HCT116 (cell line): ENCODE data around the gene KIF18B. TPM values are rescaled to one million over a fixed set of nuclear protein-coding genes. Genes with fewer than 3 reads are reported as not detected.

Experiments used
- ATAC-seq: fragments of 200-7000 bp; cut with Tn5 transposase; 2 replicates; pipeline ENCODE4 v1.9.1; 2020; ENCODE audit warnings: mild to moderate bottlenecking, moderate library complexity
- BruUV-seq: library from RNA; stranded (reverse); fragments of 400-500 nt; replicated peaks from 2 replicates; lab custom pipeline; 2021; lab: Mats Ljungman, UMichigan
- CTCF ChIA-PET: fragments of 300-600 bp; sonication (Branson Sonifier 250); formaldehyde crosslinking; loops from one replicate; lab custom pipeline; 2021; ENCODE audit warnings: antibody characterized with exemption; lab: Charles Lee
- POLR2A ChIA-PET: fragments of 300-600, 350-600 bp; sonication (Branson Sonifier 250); formaldehyde crosslinking; loops from one replicate; lab custom pipeline; 2021; ENCODE audit warnings: antibody characterized with exemption; lab: Charles Lee
- RAD21 ChIA-PET, 2 experiments: fragments of 300-600 bp; sonication (Branson Sonifier 250); formaldehyde crosslinking; loops; one replicate each; lab custom pipeline; 2023; ENCODE audit warnings: low total read pairs in 2 of 2; ENCODE audit not compliant: uncharacterized antibody in 2 of 2, unreplicated experiment in 2 of 2, low non-redundant PET in 1 of 2; lab: Charles Lee
- DNase-seq: peaks from one replicate; pipeline ENCODE4 v3.0.0-alpha.2; 2010; ENCODE audit warnings: low read depth, low spot score
- H2AFZ ChIP-seq: fragments of 200-600 bp; shearing (Covaris generic), sonication (generic); 2 replicates; pipeline ENCODE4 v1.6.1; 2017; ENCODE audit warnings: low read depth, mixed run types, mixed read lengths, antibody characterized with exemption, low read length; ENCODE audit not compliant: poor library complexity, severe bottlenecking
- H3K27ac ChIP-seq: 2 replicates; pipeline ENCODE4 v1.5.1; 2012; ENCODE audit warnings: low read depth, low read length
- H3K27me3 ChIP-seq: fragments of 200-600 bp; sonication (generic); 2 replicates; pipeline ENCODE4 v1.6.1; 2016; ENCODE audit warnings: mixed run types, low read length, mixed read lengths; ENCODE audit not compliant: insufficient read depth
- H3K36me3 ChIP-seq, 2 experiments: fragments of 200-500 bp in 1 of 2; fragments of 200-600 bp in 1 of 2; sonication (Bioruptor generic) in 1 of 2; sonication (generic) in 1 of 2; 2 replicates each; pipeline versions ENCODE4 v1.5.1 to v1.6.1; 2014 to 2016; ENCODE audit warnings: low read length in 2 of 2, inconsistent platforms in 1 of 2, mixed read lengths in 1 of 2, mixed run types in 1 of 2; ENCODE audit not compliant: insufficient read depth in 2 of 2, control insufficient read depth in 1 of 2
- H3K4me1 ChIP-seq, 2 experiments: fragments of 200-600 bp in 1 of 2; sonication (generic) in 1 of 2; 2 replicates each; pipeline versions ENCODE4 v1.5.1 to v1.6.1; 2012 to 2017; ENCODE audit warnings: low read length in 2 of 2, inconsistent platforms in 1 of 2, mild to moderate bottlenecking in 1 of 2, mixed read lengths in 1 of 2, mixed run types in 1 of 2, moderate library complexity in 1 of 2; ENCODE audit not compliant: insufficient read depth in 2 of 2, control insufficient read depth in 1 of 2
- H3K4me2 ChIP-seq: fragments of 200-600 bp; sonication (generic); 2 replicates; pipeline ENCODE4 v1.6.1; 2017; ENCODE audit warnings: mixed run types, low read length, mixed read lengths
- H3K4me3 ChIP-seq, 2 experiments: fragments of 200-600 bp in 1 of 2; sonication (generic) in 1 of 2; replicated peaks in 1 of 2; 2 replicates each; pipeline ENCODE4 v1.5.1; 2011 to 2016; ENCODE audit warnings: low read length in 2 of 2, control low read depth in 1 of 2, low read depth in 1 of 2, mild to moderate bottlenecking in 1 of 2, mixed read lengths in 1 of 2, mixed run types in 1 of 2
- H3K79me2 ChIP-seq: fragments of 200-600 bp; sonication (generic); 2 replicates; pipeline ENCODE4 v1.6.1; 2017; ENCODE audit warnings: mild to moderate bottlenecking, mixed run types, low read length, moderate library complexity, mixed read lengths; ENCODE audit not compliant: insufficient read depth
- H3K9ac ChIP-seq: fragments of 200-600 bp; sonication (generic); 2 replicates; pipeline ENCODE4 v1.6.1; 2016; ENCODE audit warnings: low read length, mixed read lengths
- H3K9me2 ChIP-seq: fragments of 200-600 bp; sonication (generic), shearing (Covaris generic); 2 replicates; pipeline ENCODE4 v1.6.1; 2017; ENCODE audit warnings: mixed run types, mild to moderate bottlenecking, moderate library complexity; ENCODE audit not compliant: insufficient read depth
- H3K9me3 ChIP-seq, 2 experiments: fragments of 200-500 bp in 1 of 2; fragments of 200-600 bp in 1 of 2; sonication (Bioruptor generic) in 1 of 2; sonication (generic) in 1 of 2; 2 replicates each; pipeline ENCODE4 v1.6.1; 2014 to 2017; ENCODE audit warnings: low read length in 2 of 2, mixed read lengths in 2 of 2, inconsistent platforms in 1 of 2, low read depth in 1 of 2, mild to moderate bottlenecking in 1 of 2, mixed run types in 1 of 2, moderate library complexity in 1 of 2; ENCODE audit not compliant: control insufficient read depth in 1 of 2, insufficient read depth in 1 of 2
- H4K20me1 ChIP-seq: fragments of 200-600 bp; sonication (generic), shearing (Covaris generic); 2 replicates; pipeline ENCODE4 v1.6.1; 2017; ENCODE audit warnings: mixed run types, mild to moderate bottlenecking, moderate library complexity; ENCODE audit not compliant: insufficient read depth
- CEBPB ChIP-seq: IDR thresholded peaks from 2 replicates; pipeline ENCODE4 v1.6.1; 2012; ENCODE audit warnings: low read depth
- intact Hi-C: fragments of 100-400 bp; cut with micrococcal nuclease; formaldehyde crosslinking; loops from 2 replicates; pipeline ENCODE4 v1.10.0; 2022
- total RNA-seq: library from RNA; stranded (reverse); gene quantifications from one replicate; pipeline ENCODE4 v1.2.1, GENCODE V29; 2021; ENCODE audit not compliant: unreplicated experiment
- TF ChIP-seq, protein P1 (sequence below), 3 experiments: fragments of 200-600 bp in 1 of 3; sonication (generic) in 1 of 3; IDR thresholded peaks in 2 of 3; conservative IDR thresholded peaks in 1 of 3; 2 replicates each; pipeline ENCODE4 v1.5.1; 2012 to 2017; ENCODE audit warnings: low read depth in 2 of 3, low read length in 2 of 3, antibody characterized with exemption in 1 of 3, borderline replicate concordance in 1 of 3, control low read depth in 1 of 3, mild to moderate bottlenecking in 1 of 3, mixed read lengths in 1 of 3, mixed run types in 1 of 3, moderate library complexity in 1 of 3; ENCODE audit not compliant: insufficient read depth in 1 of 3

Gene KIF18B
- total RNA-seq, 1 experiment from 2014 or later = 76.4 TPM

DNA sequence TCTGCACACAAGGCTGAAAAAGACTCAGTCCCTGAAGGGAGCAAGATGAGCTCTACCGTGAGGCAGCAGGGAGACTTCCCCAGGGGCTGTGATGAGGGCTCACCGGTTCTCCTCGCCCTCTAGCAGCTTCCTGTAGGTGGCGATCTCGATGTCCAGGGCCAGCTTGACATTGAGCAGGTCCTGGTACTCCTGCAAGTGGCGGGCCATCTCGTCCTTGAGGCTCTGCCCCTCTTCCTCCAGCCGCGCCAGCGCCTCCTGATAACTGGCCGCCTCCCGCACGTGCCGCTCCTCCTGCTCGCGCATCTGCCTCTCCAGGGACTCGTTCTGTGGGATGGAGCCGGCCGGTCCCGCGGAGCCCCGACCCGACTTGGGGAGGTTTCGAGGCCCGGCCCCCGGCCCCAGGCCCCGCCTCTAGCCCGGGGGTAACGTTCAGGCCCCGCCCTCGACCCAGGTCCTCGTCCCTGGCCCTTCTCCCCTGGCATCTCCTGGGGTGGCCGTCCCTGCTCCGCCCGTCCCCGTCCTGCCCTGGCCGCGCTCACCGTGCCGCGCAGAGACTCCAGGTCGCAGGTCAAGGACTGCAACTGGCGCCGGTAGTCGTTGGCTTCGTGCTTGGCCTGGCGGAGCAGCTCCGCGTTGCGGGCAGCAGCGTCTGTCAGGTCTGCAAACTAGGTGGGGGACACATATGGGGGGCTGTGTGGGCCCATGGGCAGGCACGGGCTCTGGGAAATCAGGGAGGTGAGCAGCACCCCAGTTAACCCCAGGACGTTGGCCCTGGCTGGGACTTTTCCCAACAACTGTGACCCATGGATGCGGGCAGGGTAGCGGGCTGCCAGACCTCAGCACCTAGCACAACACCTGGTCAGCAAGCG, 36.2 kb downstream of the KIF18B start:
- Histone ChIP-seq H3K36me3 (no peaks in the 10 kb centered on the region), H3K9ac (no peak overlapping the region), H2AFZ (no peak overlapping the region), H3K27me3 (no peaks in the 10 kb centered on the region), H3K4me1 (peaks cover 3 to 6% of the 10 kb centered on the region in 2 experiments), H3K4me2 (no peak overlapping the region), H3K27ac (no peak overlapping the region), H4K20me1 (no peaks in the 10 kb centered on the region), H3K4me3 (no peak overlapping the region), H3K9me3 (no peaks in the 10 kb centered on the region), H3K9me2 (no peaks in the 10 kb centered on the region), H3K79me2 (no peaks in the 10 kb centered on the region)
- no peak for TF ChIP-seq CEBPB
- TF ChIP-seq, protein P1, sequence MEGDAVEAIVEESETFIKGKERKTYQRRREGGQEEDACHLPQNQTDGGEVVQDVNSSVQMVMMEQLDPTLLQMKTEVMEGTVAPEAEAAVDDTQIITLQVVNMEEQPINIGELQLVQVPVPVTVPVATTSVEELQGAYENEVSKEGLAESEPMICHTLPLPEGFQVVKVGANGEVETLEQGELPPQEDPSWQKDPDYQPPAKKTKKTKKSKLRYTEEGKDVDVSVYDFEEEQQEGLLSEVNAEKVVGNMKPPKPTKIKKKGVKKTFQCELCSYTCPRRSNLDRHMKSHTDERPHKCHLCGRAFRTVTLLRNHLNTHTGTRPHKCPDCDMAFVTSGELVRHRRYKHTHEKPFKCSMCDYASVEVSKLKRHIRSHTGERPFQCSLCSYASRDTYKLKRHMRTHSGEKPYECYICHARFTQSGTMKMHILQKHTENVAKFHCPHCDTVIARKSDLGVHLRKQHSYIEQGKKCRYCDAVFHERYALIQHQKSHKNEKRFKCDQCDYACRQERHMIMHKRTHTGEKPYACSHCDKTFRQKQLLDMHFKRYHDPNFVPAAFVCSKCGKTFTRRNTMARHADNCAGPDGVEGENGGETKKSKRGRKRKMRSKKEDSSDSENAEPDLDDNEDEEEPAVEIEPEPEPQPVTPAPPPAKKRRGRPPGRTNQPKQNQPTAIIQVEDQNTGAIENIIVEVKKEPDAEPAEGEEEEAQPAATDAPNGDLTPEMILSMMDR (IDR thresholded peaks at IDR 0.05 in 2 of 3, conservative IDR thresholded peaks at IDR 0.05 in 1 of 3; ENCODE audit: borderline replicate concordance in 1 of 3, insufficient read depth in 1 of 3, low read depth in 2 of 3, low read length in 2 of 3) = peak; percentile 46 to 74 (median 56); a peak in 5 of 6 replicates
- intact Hi-C loops = no loop called here
- ChIA-PET POLR2A (interaction anchor here (0.7 kb wide), 1 partner anchor 160 kb away, joined by 3 read pairs; no protein-coding TSS in a partner anchor), RAD21 (interaction anchor here in 1 of 2 experiments (0.7 kb wide), 1 partner anchor 136 kb away, joined by 3 read pairs; no protein-coding TSS in a partner anchor), CTCF (interaction anchor here (0.5 to 3.1 kb wide), 7 partner anchors 9 to 136 kb away, joined by 3 to 16 read pairs (median 4); partner anchors contain the start of gene EFTUD2)
- peak; percentile 93 for ATAC-seq
- BruUV-seq = no TSS peak
- peak; percentile 35 for DNase-seq
